HFFc6 (cell line): ENCODE measurements around the gene GSPT1. TPM values are rescaled to one million over a fixed set of nuclear protein-coding genes. Genes with fewer than 3 reads are reported as not detected.

Experiments used
- DNase-seq: peaks from one replicate; pipeline ENCODE4 v3.0.0-alpha.2; 2018
- H3K27ac Mint-ChIP-seq: 2 replicates; pipeline ENCODE4 v1.8.0; 2020; ENCODE audit warnings: mild to moderate bottlenecking, mixed read lengths
- H3K27me3 Mint-ChIP-seq: 2 replicates; pipeline ENCODE4 v1.8.0; 2021; ENCODE audit warnings: mild to moderate bottlenecking, moderate library complexity, mixed read lengths; ENCODE audit not compliant: insufficient read depth
- H3K36me3 Mint-ChIP-seq: 2 replicates; pipeline ENCODE4 v1.8.0; 2021; ENCODE audit warnings: low read depth, mixed read lengths
- H3K4me1 Mint-ChIP-seq: 2 replicates; pipeline ENCODE4 v1.8.0; 2020; ENCODE audit warnings: low read depth, mixed read lengths
- H3K4me3 Mint-ChIP-seq: 2 replicates; pipeline ENCODE4 v1.8.0; 2020; ENCODE audit warnings: mild to moderate bottlenecking, moderate library complexity, mixed read lengths
- H3K9me3 Mint-ChIP-seq: 2 replicates; pipeline ENCODE4 v1.8.0; 2020; ENCODE audit warnings: mild to moderate bottlenecking, mixed read lengths
- CTCF ChIP-seq: fragments of 200-600 bp; sonication (generic); IDR thresholded peaks from 2 replicates; pipeline ENCODE4 v1.5.0; 2021; ENCODE audit warnings: antibody characterized with exemption, mild to moderate bottlenecking
- total RNA-seq, 6 experiments: library from RNA; stranded (reverse); fragmentation: NEBNext Ultra II Directional; extraction: Animal tissue kit (Norgen Biotek cat#: 25700); gene quantifications; 2 replicates in 1 of 6; 3 replicates in 5 of 6; pipeline ENCODE4 v1.2.3, GENCODE V29; 2021

The GSPT1 gene
- total RNA-seq, 6 experiments from 2014 or later = 187 to 221 (median 211) TPM

- TF ChIP-seq CTCF = no peak
- peak; percentile 20 for DNase-seq
- H3K9me3 Mint-ChIP-seq = no peaks in the 10 kb centered on the region
- peak overlapping the region; percentile 95 for H3K4me3 Mint-ChIP-seq
- peak overlapping the region; percentile 92 for H3K27ac Mint-ChIP-seq
- H3K36me3 Mint-ChIP-seq = peaks cover 27% of the 10 kb centered on the region
- peaks cover 51% of the 10 kb centered on the region for H3K4me1 Mint-ChIP-seq
- peaks cover 3% of the 10 kb centered on the region for H3K27me3 Mint-ChIP-seq
These were observed 1.3 kb downstream of the GSPT1 start for GRCh38 chr16:11914210-11915113.

GRCh38 chr16:11913425-11914079 lies 2.2 kb downstream of the GSPT1 start:
- Mint-ChIP-seq H3K36me3 (peaks cover 27% of the 10 kb centered on the region), H3K4me1 (peaks cover 56% of the 10 kb centered on the region), H3K9me3 (no peaks in the 10 kb centered on the region), H3K27ac (peak overlapping the region; percentile 92), H3K4me3 (peak overlapping the region; percentile 95), H3K27me3 (peaks cover 3% of the 10 kb centered on the region)
- TF ChIP-seq CTCF = no peak
- DNase-seq = peak; percentile 27

- H3K36me3 Mint-ChIP-seq = peaks cover 37% of the 10 kb centered on the region
- H3K27ac Mint-ChIP-seq = peak overlapping the region; percentile 37
- H3K9me3 Mint-ChIP-seq = no peaks in the 10 kb centered on the region
- peaks cover 2% of the 10 kb centered on the region; the same call in 1 of the 2 replicates for H3K27me3 Mint-ChIP-seq
- peaks cover 64% of the 10 kb centered on the region for H3K4me1 Mint-ChIP-seq
- DNase-seq = peak; percentile 37
- H3K4me3 Mint-ChIP-seq = no peak overlapping the region; the same call in 1 of the 2 replicates
- TF ChIP-seq CTCF = no peak
These were observed 5.9 kb downstream of the GSPT1 start for GRCh38 chr16:11909653-11910545.

- no peak overlapping the region for H3K27ac Mint-ChIP-seq
- no peaks in the 10 kb centered on the region for H3K9me3 Mint-ChIP-seq
- no peaks in the 10 kb centered on the region for H3K27me3 Mint-ChIP-seq
- H3K4me1 Mint-ChIP-seq = peaks cover 48% of the 10 kb centered on the region
- DNase-seq = no peak
- no peak overlapping the region for H3K4me3 Mint-ChIP-seq
- peaks cover 17% of the 10 kb centered on the region; the same call in 1 of the 2 replicates for H3K36me3 Mint-ChIP-seq
- TF ChIP-seq CTCF = no peak
These were observed 8.4 kb downstream of the GSPT1 start for GRCh38 chr16:11907160-11907970.
